Measurements from ENCODE around the gene UPK3BL1. TPM values are rescaled to one million over a fixed set of nuclear protein-coding genes. Genes with fewer than 3 reads are reported as not detected.
"Not testable (repeated sequence)": the region's sequence is repeated elsewhere in the genome, so short reads cannot be mapped to it uniquely, and the experiment has no call there.

Gene UPK3BL1
- total RNA-seq = 7.5 TPM

- H3K27me3 ChIP-seq (ENCODE audit: insufficient read depth, low read length); H3K9me3 ChIP-seq (ENCODE audit: low read depth, low read length); H3K4me1 ChIP-seq (ENCODE audit: insufficient read depth, low read length); H3K4me3 ChIP-seq (ENCODE audit: low read length): not testable (repeated sequence)
Observed at GRCh38 chr7:102642691-102643090, at the start of gene UPK3BL1. Gene UPK3BL1 (minus strand): TSS chr7:102642791. CDS start chr7:102642741, 50 bp downstream.

- H3K27me3 ChIP-seq (ENCODE audit: insufficient read depth, low read length); H3K4me1 ChIP-seq (ENCODE audit: insufficient read depth, low read length); H3K4me3 ChIP-seq (ENCODE audit: low read length); H3K9me3 ChIP-seq (ENCODE audit: low read depth, low read length): not testable (repeated sequence)
Observed at GRCh38 chr7:102690602-102691001, 48.0 kb upstream of the UPK3BL1 start.

- H3K9me3 ChIP-seq (ENCODE audit: low read depth, low read length); H3K4me1 ChIP-seq (ENCODE audit: insufficient read depth, low read length); H3K4me3 ChIP-seq (ENCODE audit: low read length); H3K27me3 ChIP-seq (ENCODE audit: insufficient read depth, low read length): not testable (repeated sequence)
Observed at GRCh38 chr7:102689436-102690282, 47.1 kb upstream of the UPK3BL1 start.

- H3K4me1 ChIP-seq (ENCODE audit: insufficient read depth, low read length); H3K4me3 ChIP-seq (ENCODE audit: low read length); H3K9me3 ChIP-seq (ENCODE audit: low read depth, low read length); H3K27me3 ChIP-seq (ENCODE audit: insufficient read depth, low read length): not testable (repeated sequence)
Observed at GRCh38 chr7:102688299-102689036, 45.9 kb upstream of the UPK3BL1 start.

GRCh38 chr7:102682560-102682959 is 40.0 kb upstream of the UPK3BL1 start:
- H3K4me3 ChIP-seq (ENCODE audit: low read length); H3K4me1 ChIP-seq (ENCODE audit: insufficient read depth, low read length); H3K27me3 ChIP-seq (ENCODE audit: insufficient read depth, low read length); H3K9me3 ChIP-seq (ENCODE audit: low read depth, low read length): not testable (repeated sequence)

- H3K9me3 ChIP-seq (ENCODE audit: low read depth, low read length); H3K4me3 ChIP-seq (ENCODE audit: low read length); H3K4me1 ChIP-seq (ENCODE audit: insufficient read depth, low read length); H3K27me3 ChIP-seq (ENCODE audit: insufficient read depth, low read length): not testable (repeated sequence)
Observed at GRCh38 chr7:102680780-102681179, 38.2 kb upstream of the UPK3BL1 start.

- H3K4me1 ChIP-seq (ENCODE audit: insufficient read depth, low read length); H3K4me3 ChIP-seq (ENCODE audit: low read length): not testable (repeated sequence)
Observed at GRCh38 chr7:102675545-102675944, 33.0 kb upstream of the UPK3BL1 start.

GRCh38 chr7:102673447-102674067 is 31.0 kb upstream of the UPK3BL1 start:
- not testable (repeated sequence) for H3K27me3 ChIP-seq (ENCODE audit: insufficient read depth, low read length); H3K4me3 ChIP-seq (ENCODE audit: low read length); H3K9me3 ChIP-seq (ENCODE audit: low read depth, low read length); H3K4me1 ChIP-seq (ENCODE audit: insufficient read depth, low read length)

More at GRCh38 chr7:102675545-102675944, 33.0 kb upstream of the UPK3BL1 start:
- H3K9me3 ChIP-seq (ENCODE audit: low read depth, low read length); H3K27me3 ChIP-seq (ENCODE audit: insufficient read depth, low read length): not testable (repeated sequence)

- not testable (repeated sequence) for H3K4me3 ChIP-seq (ENCODE audit: low read length)
Observed at GRCh38 chr7:102671956-102672307, 29.3 kb upstream of the UPK3BL1 start.

GRCh38 chr7:102671166-102671955 is 28.8 kb upstream of the UPK3BL1 start, which contains the start of gene POLR2J2:
Gene POLR2J2 (minus strand): TSS chr7:102671663. CDS start chr7:102671601, 62 bp downstream.
- H3K27me3 ChIP-seq (ENCODE audit: insufficient read depth, low read length); H3K9me3 ChIP-seq (ENCODE audit: low read depth, low read length): not testable (repeated sequence)
- H3K4me3 ChIP-seq (ENCODE audit: low read length) = peak within 1 kb of the TSS; percentile 52

More at GRCh38 chr7:102671956-102672307, 29.3 kb upstream of the UPK3BL1 start:
- not testable (repeated sequence) for H3K4me1 ChIP-seq (ENCODE audit: insufficient read depth, low read length); H3K9me3 ChIP-seq (ENCODE audit: low read depth, low read length); H3K27me3 ChIP-seq (ENCODE audit: insufficient read depth, low read length)

GRCh38 chr7:102667523-102667922 is 24.9 kb upstream of the UPK3BL1 start:
- not testable (repeated sequence) for H3K27me3 ChIP-seq (ENCODE audit: insufficient read depth, low read length); H3K4me3 ChIP-seq (ENCODE audit: low read length); H3K9me3 ChIP-seq (ENCODE audit: low read depth, low read length)

More at GRCh38 chr7:102671166-102671955, 28.8 kb upstream of the UPK3BL1 start, which contains the start of gene POLR2J2:
- H3K4me1 ChIP-seq (ENCODE audit: insufficient read depth, low read length) = not testable (repeated sequence)

GRCh38 chr7:102666850-102667249 is 24.3 kb upstream of the UPK3BL1 start:
- not testable (repeated sequence) for H3K9me3 ChIP-seq (ENCODE audit: low read depth, low read length); H3K4me3 ChIP-seq (ENCODE audit: low read length); H3K27me3 ChIP-seq (ENCODE audit: insufficient read depth, low read length); H3K4me1 ChIP-seq (ENCODE audit: insufficient read depth, low read length)

More at GRCh38 chr7:102667523-102667922, 24.9 kb upstream of the UPK3BL1 start:
- not testable (repeated sequence) for H3K4me1 ChIP-seq (ENCODE audit: insufficient read depth, low read length)

- not testable (repeated sequence) for H3K27me3 ChIP-seq (ENCODE audit: insufficient read depth, low read length); H3K4me1 ChIP-seq (ENCODE audit: insufficient read depth, low read length); H3K4me3 ChIP-seq (ENCODE audit: low read length); H3K9me3 ChIP-seq (ENCODE audit: low read depth, low read length)
Observed at GRCh38 chr7:102664765-102665164, 22.2 kb upstream of the UPK3BL1 start.

- H3K4me3 ChIP-seq (ENCODE audit: low read length); H3K27me3 ChIP-seq (ENCODE audit: insufficient read depth, low read length); H3K9me3 ChIP-seq (ENCODE audit: low read depth, low read length); H3K4me1 ChIP-seq (ENCODE audit: insufficient read depth, low read length): not testable (repeated sequence)
Observed at GRCh38 chr7:102649924-102650323, 7.3 kb upstream of the UPK3BL1 start, which contains the start of gene SPDYE2B. Gene SPDYE2B (plus strand): TSS chr7:102650319. CDS start chr7:102652349, 2,030 bp downstream.

Measured in mononuclear cell (primary cell).